ENCODE measurements around the gene PHLDB2. TPM values are rescaled to one million over a fixed set of nuclear protein-coding genes. Genes with fewer than 3 reads are reported as not detected.

Gene PHLDB2
- total RNA-seq, 1 donor from 2014 or later, result 170 TPM

DNA sequence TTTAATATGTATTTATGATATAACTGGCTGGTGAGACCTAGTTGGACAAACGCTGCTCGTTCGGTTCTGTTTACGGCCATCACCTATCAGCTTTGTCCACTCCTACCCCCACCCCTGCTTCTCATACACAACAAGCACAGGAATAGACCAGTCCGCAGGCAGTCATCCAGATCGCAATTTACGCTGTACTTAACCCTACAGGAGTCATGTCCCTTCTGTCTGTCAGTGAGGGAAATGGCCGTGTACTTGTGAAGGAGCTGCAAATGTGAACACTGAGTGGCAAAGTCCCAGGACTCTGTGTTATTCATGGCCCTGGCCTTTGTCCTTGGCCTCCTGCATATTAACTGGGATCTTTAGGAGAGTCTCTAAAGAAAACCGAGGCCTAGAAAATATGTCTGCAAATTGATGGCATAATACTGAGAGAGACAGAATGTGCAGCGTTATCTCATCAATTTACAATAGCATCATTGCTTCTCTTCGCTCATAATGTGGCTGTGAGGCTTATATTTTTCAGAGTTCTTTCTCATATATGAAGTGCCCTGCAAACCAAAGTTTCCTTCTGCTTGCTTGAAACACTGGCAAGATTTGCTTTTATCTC is 112.6 kb downstream of the PHLDB2 start:
- DNase-seq (ENCODE audit: low read depth) (no peak), FAIRE-seq (no peak)
- H4K20me1 ChIP-seq (ENCODE audit: insufficient read depth, low read length), result no peaks in the 10 kb centered on the region
- H3K36me3 ChIP-seq (ENCODE audit: insufficient read depth, low read length), result peaks cover 56% of the 10 kb centered on the region
- no peak overlapping the region for H2AFZ ChIP-seq (ENCODE audit: low read depth, low read length)
- Mint-ChIP-seq H3K27me3 (ENCODE audit: low read depth, unreplicated experiment) (no peaks in the 10 kb centered on the region), H3K27ac (ENCODE audit: unreplicated experiment) (no peak overlapping the region), H3K4me1 (ENCODE audit: low read depth, unreplicated experiment) (peaks cover 5% of the 10 kb centered on the region), H3K36me3 (ENCODE audit: low read depth, unreplicated experiment) (peaks cover 14% of the 10 kb centered on the region), H3K9me3 (ENCODE audit: unreplicated experiment) (no peaks in the 10 kb centered on the region), H3K4me3 (ENCODE audit: unreplicated experiment) (no peak overlapping the region)
- no peak overlapping the region for H3K4me3 ChIP-seq (ENCODE audit: insufficient read depth, low read depth, low read length)
- no peaks in the 10 kb centered on the region for H3K79me2 ChIP-seq (ENCODE audit: insufficient read depth, low read length)
- H3K27ac ChIP-seq (ENCODE audit: low read depth, low read length), result no peak overlapping the region
- H3K4me2 ChIP-seq (ENCODE audit: low read length), result no peak overlapping the region
- no peaks in the 10 kb centered on the region for H3K4me1 ChIP-seq (ENCODE audit: insufficient read depth, low read length)
- no peak overlapping the region for H3K9ac ChIP-seq (ENCODE audit: low read length)
- no peaks in the 10 kb centered on the region for H3K27me3 ChIP-seq (ENCODE audit: insufficient read depth, low read length)
- no peaks in the 10 kb centered on the region for H3K9me3 ChIP-seq (ENCODE audit: insufficient read depth, low read depth, low read length)
- TF ChIP-seq, protein P1, sequence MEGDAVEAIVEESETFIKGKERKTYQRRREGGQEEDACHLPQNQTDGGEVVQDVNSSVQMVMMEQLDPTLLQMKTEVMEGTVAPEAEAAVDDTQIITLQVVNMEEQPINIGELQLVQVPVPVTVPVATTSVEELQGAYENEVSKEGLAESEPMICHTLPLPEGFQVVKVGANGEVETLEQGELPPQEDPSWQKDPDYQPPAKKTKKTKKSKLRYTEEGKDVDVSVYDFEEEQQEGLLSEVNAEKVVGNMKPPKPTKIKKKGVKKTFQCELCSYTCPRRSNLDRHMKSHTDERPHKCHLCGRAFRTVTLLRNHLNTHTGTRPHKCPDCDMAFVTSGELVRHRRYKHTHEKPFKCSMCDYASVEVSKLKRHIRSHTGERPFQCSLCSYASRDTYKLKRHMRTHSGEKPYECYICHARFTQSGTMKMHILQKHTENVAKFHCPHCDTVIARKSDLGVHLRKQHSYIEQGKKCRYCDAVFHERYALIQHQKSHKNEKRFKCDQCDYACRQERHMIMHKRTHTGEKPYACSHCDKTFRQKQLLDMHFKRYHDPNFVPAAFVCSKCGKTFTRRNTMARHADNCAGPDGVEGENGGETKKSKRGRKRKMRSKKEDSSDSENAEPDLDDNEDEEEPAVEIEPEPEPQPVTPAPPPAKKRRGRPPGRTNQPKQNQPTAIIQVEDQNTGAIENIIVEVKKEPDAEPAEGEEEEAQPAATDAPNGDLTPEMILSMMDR (IDR thresholded peaks at IDR 0.05; ENCODE audit: insufficient read depth, low read depth, low read length), result no peak
- no peak for TF ChIP-seq EZH2 (IDR thresholded peaks at IDR 0.05; ENCODE audit: insufficient read depth, low read length)

DNA sequence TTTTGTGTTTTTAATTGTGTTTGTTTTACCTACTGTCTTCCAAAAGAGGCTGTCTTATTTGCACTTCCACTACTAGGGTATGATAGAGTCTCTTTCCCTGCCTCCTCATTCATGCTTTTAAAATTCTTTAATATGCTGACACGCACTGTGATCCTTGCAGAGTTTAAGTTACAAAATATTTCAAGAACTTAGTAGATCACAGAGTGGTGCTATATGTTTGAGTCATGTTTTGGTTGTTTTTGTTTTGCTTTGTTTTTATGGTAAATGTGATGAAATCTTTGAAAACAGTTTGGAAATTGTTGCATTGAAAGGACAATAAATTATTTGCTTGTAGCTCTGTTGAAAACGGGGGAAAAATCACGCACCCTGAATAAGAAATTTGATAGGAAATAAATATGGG is 113.8 kb downstream of the PHLDB2 start:
- FAIRE-seq, result peak; percentile 26
- no peak overlapping the region for H3K4me2 ChIP-seq (ENCODE audit: low read length)
- no peaks in the 10 kb centered on the region for H4K20me1 ChIP-seq (ENCODE audit: insufficient read depth, low read length)
- Mint-ChIP-seq H3K36me3 (ENCODE audit: low read depth, unreplicated experiment) (peaks cover 12% of the 10 kb centered on the region), H3K27me3 (ENCODE audit: low read depth, unreplicated experiment) (no peaks in the 10 kb centered on the region), H3K27ac (ENCODE audit: unreplicated experiment) (no peak overlapping the region), H3K4me3 (ENCODE audit: unreplicated experiment) (no peak overlapping the region), H3K4me1 (ENCODE audit: low read depth, unreplicated experiment) (no peaks in the 10 kb centered on the region), H3K9me3 (ENCODE audit: unreplicated experiment) (no peaks in the 10 kb centered on the region)
- no peak overlapping the region for H3K27ac ChIP-seq (ENCODE audit: low read depth, low read length)
- no peak overlapping the region for H2AFZ ChIP-seq (ENCODE audit: low read depth, low read length)
- no peak overlapping the region for H3K9ac ChIP-seq (ENCODE audit: low read length)
- H3K36me3 ChIP-seq (ENCODE audit: insufficient read depth, low read length), result peaks cover 57% of the 10 kb centered on the region
- no peaks in the 10 kb centered on the region for H3K79me2 ChIP-seq (ENCODE audit: insufficient read depth, low read length)
- H3K27me3 ChIP-seq (ENCODE audit: insufficient read depth, low read length), result no peaks in the 10 kb centered on the region
- no peak for DNase-seq (ENCODE audit: low read depth)
- no peak overlapping the region for H3K4me3 ChIP-seq (ENCODE audit: insufficient read depth, low read depth, low read length)
- TF ChIP-seq, protein P1 (IDR thresholded peaks at IDR 0.05; ENCODE audit: insufficient read depth, low read depth, low read length), result no peak
- no peak for TF ChIP-seq EZH2 (IDR thresholded peaks at IDR 0.05; ENCODE audit: insufficient read depth, low read length)
- no peaks in the 10 kb centered on the region for H3K9me3 ChIP-seq (ENCODE audit: insufficient read depth, low read depth, low read length)
- no peaks in the 10 kb centered on the region for H3K4me1 ChIP-seq (ENCODE audit: insufficient read depth, low read length)

DNA sequence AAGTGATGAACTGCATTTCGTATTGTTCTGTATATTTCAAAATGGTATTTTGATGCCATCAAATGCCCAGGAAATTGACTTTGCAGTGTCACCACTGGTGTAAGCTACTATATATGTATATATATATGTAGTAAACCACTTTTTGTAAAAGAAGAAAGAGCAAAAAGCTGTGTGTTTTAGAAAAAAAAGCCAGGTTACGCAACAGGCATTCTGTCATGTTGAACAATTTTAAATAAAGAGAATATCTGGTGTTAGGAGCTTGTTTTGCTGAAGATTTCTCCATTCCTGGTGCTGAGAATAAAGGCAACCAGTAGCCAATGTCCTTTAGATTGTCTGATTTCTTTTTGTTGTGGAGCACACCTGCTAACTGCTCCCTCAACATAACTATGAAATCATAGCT is 116.1 kb downstream of the PHLDB2 start:
- Mint-ChIP-seq H3K4me3 (ENCODE audit: unreplicated experiment) (no peak overlapping the region), H3K27ac (ENCODE audit: unreplicated experiment) (no peak overlapping the region), H3K4me1 (ENCODE audit: low read depth, unreplicated experiment) (no peaks in the 10 kb centered on the region), H3K27me3 (ENCODE audit: low read depth, unreplicated experiment) (no peaks in the 10 kb centered on the region), H3K36me3 (ENCODE audit: low read depth, unreplicated experiment) (peaks cover 12% of the 10 kb centered on the region), H3K9me3 (ENCODE audit: unreplicated experiment) (no peaks in the 10 kb centered on the region)
- TF ChIP-seq, protein P1 (IDR thresholded peaks at IDR 0.05; ENCODE audit: insufficient read depth, low read depth, low read length), result no peak
- TF ChIP-seq EZH2 (IDR thresholded peaks at IDR 0.05; ENCODE audit: insufficient read depth, low read length), result no peak
- Histone ChIP-seq H3K9me3 (ENCODE audit: insufficient read depth, low read depth, low read length) (no peaks in the 10 kb centered on the region), H3K4me2 (ENCODE audit: low read length) (no peak overlapping the region), H3K27me3 (ENCODE audit: insufficient read depth, low read length) (no peaks in the 10 kb centered on the region), H3K36me3 (ENCODE audit: insufficient read depth, low read length) (peaks cover 35% of the 10 kb centered on the region), H3K4me3 (ENCODE audit: insufficient read depth, low read depth, low read length) (no peak overlapping the region), H3K4me1 (ENCODE audit: insufficient read depth, low read length) (no peaks in the 10 kb centered on the region), H3K9ac (ENCODE audit: low read length) (no peak overlapping the region), H3K27ac (ENCODE audit: low read depth, low read length) (no peak overlapping the region), H2AFZ (ENCODE audit: low read depth, low read length) (no peak overlapping the region), H3K79me2 (ENCODE audit: insufficient read depth, low read length) (peaks cover 13% of the 10 kb centered on the region), H4K20me1 (ENCODE audit: insufficient read depth, low read length) (no peaks in the 10 kb centered on the region)
- DNase-seq (ENCODE audit: low read depth) (no peak), FAIRE-seq (no peak)
